Neural cell (in vitro differentiated cells): ENCODE data around the gene LNPEP.

Experiments used
- CTCF ChIP-seq: fragments of 450-650 bp; IDR thresholded peaks from 2 replicates; pipeline ENCODE4 v1.5.1; 2014; ENCODE audit warnings: antibody characterized with exemption, mild to moderate bottlenecking, moderate library complexity; ENCODE audit not compliant: poor library complexity, severe bottlenecking
- EP300 ChIP-seq: fragments of 450-650 bp; conservative IDR thresholded peaks from 2 replicates; pipeline ENCODE4 v1.6.1; 2014; ENCODE audit warnings: antibody characterized with exemption, mild to moderate bottlenecking, moderate library complexity; ENCODE audit not compliant: poor library complexity, severe bottlenecking
- EZH2 ChIP-seq: fragments of 200-600, 300-800 bp; shearing (Covaris generic), sonication (generic); IDR thresholded peaks from 2 replicates; pipeline ENCODE4 v1.6.1; 2014; ENCODE audit warnings: antibody characterized with exemption, low read length, borderline replicate concordance, mild to moderate bottlenecking; ENCODE audit not compliant: insufficient read depth, poor library complexity, severe bottlenecking
- MXI1 ChIP-seq: fragments of 450-650 bp; conservative IDR thresholded peaks from 2 replicates; pipeline ENCODE4 v1.6.1; 2014; ENCODE audit warnings: antibody characterized with exemption, mild to moderate bottlenecking; ENCODE audit not compliant: poor library complexity, severe bottlenecking
- RAD21 ChIP-seq: fragments of 450-650 bp; conservative IDR thresholded peaks from 2 replicates; pipeline ENCODE4 v1.6.1; 2014; ENCODE audit warnings: antibody characterized with exemption, mild to moderate bottlenecking, moderate library complexity
- REST ChIP-seq: IDR thresholded peaks from 2 replicates; pipeline ENCODE4 v1.6.1; 2012; ENCODE audit warnings: borderline replicate concordance
- TAF1 ChIP-seq: IDR thresholded peaks from 2 replicates; pipeline ENCODE4 v1.6.1; 2012; ENCODE audit warnings: low read depth

- TF ChIP-seq CTCF (no peak), EZH2 (no peak), REST (no peak), EP300 (no peak), MXI1 (no peak), RAD21 (no peak), TAF1 (no peak)
Measured at GRCh38 chr5:96901384-96901783, 34.5 kb upstream of the LNPEP start.
